SK-N-MC (cell line): ENCODE measurements around the gene TIMM44.

Source experiments
- DNase-seq: peaks from one replicate; pipeline ENCODE4 v3.0.0-alpha.2; 2011; ENCODE audit warnings: low read depth, low spot score
- H3K27ac ChIP-seq: fragments of 200-600 bp; sonication (generic); 2 replicates; pipeline ENCODE4 v1.5.1; 2016; ENCODE audit warnings: mixed run types
- H3K36me3 ChIP-seq: fragments of 200-600 bp; sonication (generic); 2 replicates; pipeline ENCODE4 v1.6.1; 2017; ENCODE audit warnings: antibody characterized with exemption, low read length, mixed read lengths; ENCODE audit not compliant: insufficient read depth
- H3K4me3 ChIP-seq: fragments of 200-600 bp; sonication (generic); 2 replicates; pipeline ENCODE4 v1.5.1; 2016
- H3K9ac ChIP-seq: fragments of 200-600 bp; sonication (generic); 2 replicates; pipeline ENCODE4 v1.8.0; 2017; ENCODE audit warnings: mixed run types, mixed read lengths; ENCODE audit not compliant: insufficient read length
- H3K9me3 ChIP-seq: fragments of 200-600 bp; sonication (generic); 2 replicates; pipeline ENCODE4 v1.6.1; 2017; ENCODE audit warnings: low read depth, mild to moderate bottlenecking, antibody characterized with exemption, low read length, moderate library complexity, mixed read lengths
- EZH2 ChIP-seq: fragments of 200-600 bp; sonication (generic); IDR thresholded peaks from one replicate; pipeline ENCODE4 v1.6.1; 2017; ENCODE audit warnings: antibody characterized with exemption
- FOXP2 ChIP-seq: optimal IDR thresholded peaks from 2 replicates; pipeline ENCODE3; 2011; ENCODE audit warnings: mild to moderate bottlenecking, moderate library complexity; ENCODE audit not compliant: insufficient read depth; ENCODE audit errors: extremely low read length, control extremely low read depth
- POLR2AphosphoS5 ChIP-seq: IDR thresholded peaks from 2 replicates; pipeline ENCODE4 v1.6.1; 2012; ENCODE audit warnings: mild to moderate bottlenecking, low read depth, low read length, borderline replicate concordance

The TIMM44 gene

GRCh38 chr19:7885818-7886217 lies 57.6 kb downstream of the TIMM44 start:
- no peak overlapping the region for H3K27ac ChIP-seq
- no peak overlapping the region for H3K9ac ChIP-seq
- TF ChIP-seq POLR2AphosphoS5 (no peak), FOXP2 (no peak), EZH2 (no peak)
- H3K36me3 ChIP-seq, result no peaks in the 10 kb centered on the region
- H3K9me3 ChIP-seq, result no peaks in the 10 kb centered on the region
- H3K4me3 ChIP-seq, result no peak overlapping the region
- DNase-seq, result no peak

GRCh38 chr19:7883796-7884570 lies 59.5 kb downstream of the TIMM44 start:
- peak; percentile 75 for DNase-seq
- Histone ChIP-seq H3K9me3 (no peaks in the 10 kb centered on the region), H3K27ac (0 out of 2 replicates have a peak overlapping the region, but pooled peaks have one; percentile 60), H3K36me3 (no peaks in the 10 kb centered on the region), H3K9ac (no peak overlapping the region), H3K4me3 (no peak overlapping the region)
- TF ChIP-seq EZH2, result no peak
- TF ChIP-seq POLR2AphosphoS5, result no peak
- no peak for TF ChIP-seq FOXP2

GRCh38 chr19:7883105-7883504 lies 60.4 kb downstream of the TIMM44 start:
- no peak for TF ChIP-seq EZH2
- no peak for TF ChIP-seq FOXP2
- TF ChIP-seq POLR2AphosphoS5, result no peak
- H3K36me3 ChIP-seq, result no peaks in the 10 kb centered on the region
- no peak overlapping the region for H3K4me3 ChIP-seq
- H3K9ac ChIP-seq, result no peak overlapping the region
- DNase-seq, result no peak
- H3K27ac ChIP-seq, result no peak overlapping the region
- no peaks in the 10 kb centered on the region for H3K9me3 ChIP-seq

GRCh38 chr19:7881910-7882309 lies 61.6 kb downstream of the TIMM44 start:
- DNase-seq, result no peak
- TF ChIP-seq FOXP2 (no peak), POLR2AphosphoS5 (no peak), EZH2 (no peak)
- no peaks in the 10 kb centered on the region for H3K36me3 ChIP-seq
- H3K9ac ChIP-seq, result no peak overlapping the region
- no peak overlapping the region for H3K27ac ChIP-seq
- no peak overlapping the region for H3K4me3 ChIP-seq
- no peaks in the 10 kb centered on the region for H3K9me3 ChIP-seq

GRCh38 chr19:7879836-7880235 lies 63.6 kb downstream of the TIMM44 start:
- TF ChIP-seq FOXP2, result no peak
- no peak for TF ChIP-seq POLR2AphosphoS5
- no peak for TF ChIP-seq EZH2
- Histone ChIP-seq H3K9ac (no peak overlapping the region), H3K4me3 (no peak overlapping the region), H3K9me3 (no peaks in the 10 kb centered on the region), H3K36me3 (no peaks in the 10 kb centered on the region), H3K27ac (no peak overlapping the region)
- no peak for DNase-seq

GRCh38 chr19:7879111-7879807 lies 64.2 kb downstream of the TIMM44 start:
- TF ChIP-seq FOXP2, result no peak
- no peak for TF ChIP-seq EZH2
- TF ChIP-seq POLR2AphosphoS5, result no peak
- Histone ChIP-seq H3K9me3 (no peaks in the 10 kb centered on the region), H3K4me3 (no peak overlapping the region), H3K27ac (no peak overlapping the region), H3K36me3 (no peaks in the 10 kb centered on the region), H3K9ac (no peak overlapping the region)
- DNase-seq, result no peak

GRCh38 chr19:7877249-7877836 lies 66.1 kb downstream of the TIMM44 start:
- TF ChIP-seq POLR2AphosphoS5 (no peak), EZH2 (no peak), FOXP2 (no peak)
- no peak for DNase-seq
- no peak overlapping the region for H3K9ac ChIP-seq

More at GRCh38 chr19:7877249-7877836, 66.1 kb downstream of the TIMM44 start:
- Histone ChIP-seq H3K36me3 (no peaks in the 10 kb centered on the region), H3K9me3 (no peaks in the 10 kb centered on the region), H3K27ac (peak overlapping the region; percentile 44; the same call in 1 of the 2 replicates), H3K4me3 (no peak overlapping the region)
